GM23338 (cell line): ENCODE results near the gene SCYGR6. TPM values are rescaled to one million over a fixed set of nuclear protein-coding genes. Genes with fewer than 3 reads are reported as not detected.
"Not testable (repeated sequence)": the region's sequence is repeated elsewhere in the genome, so short reads cannot be mapped to it uniquely, and the experiment has no call there.

ENCODE experiments used
- ATAC-seq: fragments of 200-7000 bp; cut with Tn5 transposase; 3 replicates; pipeline ENCODE4 v1.9.1; 2020
- DNase-seq: peaks from one replicate; pipeline ENCODE4 v3.0.0-alpha.2; 2015; ENCODE audit warnings: low spot score
- H2AFZ ChIP-seq: fragments of 200-600 bp; sonication (generic); 2 replicates; pipeline ENCODE4 v1.8.0; 2016; ENCODE audit warnings: antibody characterized with exemption, mild to moderate bottlenecking, moderate library complexity
- H3F3A ChIP-seq: fragments of 200-600 bp; sonication (generic); replicated peaks from 2 replicates; pipeline ENCODE4 v1.8.0; 2017; ENCODE audit warnings: antibody characterized with exemption, mixed run types, low read depth
- H3K27ac ChIP-seq: fragments of 200-600 bp; sonication (generic); 2 replicates; pipeline ENCODE4 v1.6.1; 2016; ENCODE audit warnings: low read depth
- H3K27me3 ChIP-seq: fragments of 200-600 bp; sonication (generic); 2 replicates; pipeline ENCODE4 v1.8.0; 2016; ENCODE audit warnings: mild to moderate bottlenecking, mixed run types, moderate library complexity; ENCODE audit not compliant: insufficient read depth
- H3K36me3 ChIP-seq: fragments of 200-600 bp; sonication (generic); 2 replicates; pipeline ENCODE4 v1.8.0; 2016; ENCODE audit warnings: mild to moderate bottlenecking; ENCODE audit not compliant: insufficient read depth
- H3K4me1 ChIP-seq: fragments of 200-600 bp; sonication (generic); 2 replicates; pipeline ENCODE4 v1.8.0; 2016; ENCODE audit warnings: mild to moderate bottlenecking, moderate library complexity; ENCODE audit not compliant: insufficient read depth
- H3K4me2 ChIP-seq: fragments of 200-600 bp; sonication (generic); 2 replicates; pipeline ENCODE4 v1.7.1; 2017; ENCODE audit warnings: mixed run types
- H3K4me3 ChIP-seq: fragments of 200-600 bp; sonication (generic); 2 replicates; pipeline ENCODE4 v1.6.1; 2016; ENCODE audit warnings: mixed run types
- H3K79me2 ChIP-seq: fragments of 200-600 bp; sonication (generic); replicated peaks from 2 replicates; pipeline ENCODE4 v1.8.0; 2017; ENCODE audit warnings: mild to moderate bottlenecking; ENCODE audit not compliant: insufficient read depth
- H3K9me2 ChIP-seq: fragments of 200-600 bp; sonication (generic); 2 replicates; pipeline ENCODE4 v1.8.0; 2017; ENCODE audit not compliant: insufficient read depth
- H4K20me1 ChIP-seq: fragments of 200-600 bp; sonication (generic); replicated peaks from 2 replicates; pipeline ENCODE4 v1.8.0; 2017; ENCODE audit warnings: mild to moderate bottlenecking; ENCODE audit not compliant: insufficient read depth
- H3K27ac Mint-ChIP-seq: 2 replicates; pipeline ENCODE4 v1.8.0; 2020; ENCODE audit warnings: inconsistent platforms, mild to moderate bottlenecking, moderate library complexity, mixed read lengths
- H3K27me3 Mint-ChIP-seq: 3 replicates; pipeline ENCODE4 v1.8.0; 2022; ENCODE audit warnings: low read depth, mild to moderate bottlenecking, moderate library complexity, mixed read lengths, inconsistent platforms; ENCODE audit not compliant: insufficient read depth, poor library complexity
- H3K36me3 Mint-ChIP-seq: 3 replicates; pipeline ENCODE4 v1.8.0; 2021; ENCODE audit warnings: low read depth, mild to moderate bottlenecking, inconsistent platforms, moderate library complexity, mixed read lengths
- H3K4me1 Mint-ChIP-seq: 3 replicates; pipeline ENCODE4 v1.8.0; 2020; ENCODE audit warnings: mild to moderate bottlenecking, inconsistent platforms, mixed read lengths
- H3K4me3 Mint-ChIP-seq: 3 replicates; pipeline ENCODE4 v1.8.0; 2021; ENCODE audit warnings: moderate library complexity, mild to moderate bottlenecking, inconsistent platforms, mixed read lengths
- H3K9me3 Mint-ChIP-seq: 3 replicates; pipeline ENCODE4 v1.8.0; 2020; ENCODE audit warnings: moderate library complexity, mild to moderate bottlenecking, inconsistent platforms, mixed read lengths
- JUNB ChIP-seq: IDR thresholded peaks from one replicate; pipeline ENCODE4 v1.6.1; 2016; ENCODE audit warnings: antibody characterized with exemption; ENCODE audit not compliant: unreplicated experiment
- polyA plus RNA-seq: library from polyadenylated mRNA; unstranded; fragments of >200 nt; fragmentation: Nextera tagmentation; extraction: Ambion mirVana; gene quantifications from 2 replicates; pipeline ENCODE4 v1.2.1, GENCODE V29; 2016
- total RNA-seq: library from RNA; depleted of rRNA; stranded (reverse); fragments of >200 nt; shearing (Covaris generic); gene quantifications from 2 replicates; pipeline ENCODE4 v1.2.3, GENCODE V29; 2014
- TF ChIP-seq, protein P1 (sequence below), 2 experiments: fragments of 200-600 bp in 1 of 2; sonication (generic) in 1 of 2; conservative IDR thresholded peaks; 2 replicates each; pipeline versions ENCODE4 v1.5.1 to v1.6.1; 2016 to 2017; ENCODE audit warnings: antibody characterized with exemption in 2 of 2, low read depth in 2 of 2, mild to moderate bottlenecking in 2 of 2, moderate library complexity in 1 of 2
- TF ChIP-seq, protein P2 (sequence below): IDR thresholded peaks from 2 replicates; pipeline ENCODE4 v1.6.1; 2016; ENCODE audit warnings: antibody characterized with exemption
- TF ChIP-seq, protein P3 (sequence below): fragments of 250-450 bp; sonication (Bioruptor Pico); IDR thresholded peaks from 2 replicates; pipeline ENCODE4 v1.5.0; 2020; ENCODE audit warnings: mild to moderate bottlenecking, moderate library complexity

Gene SCYGR6
- total and polyA plus RNA-seq, 2 experiments from 2014 or later, result not detected

DNA sequence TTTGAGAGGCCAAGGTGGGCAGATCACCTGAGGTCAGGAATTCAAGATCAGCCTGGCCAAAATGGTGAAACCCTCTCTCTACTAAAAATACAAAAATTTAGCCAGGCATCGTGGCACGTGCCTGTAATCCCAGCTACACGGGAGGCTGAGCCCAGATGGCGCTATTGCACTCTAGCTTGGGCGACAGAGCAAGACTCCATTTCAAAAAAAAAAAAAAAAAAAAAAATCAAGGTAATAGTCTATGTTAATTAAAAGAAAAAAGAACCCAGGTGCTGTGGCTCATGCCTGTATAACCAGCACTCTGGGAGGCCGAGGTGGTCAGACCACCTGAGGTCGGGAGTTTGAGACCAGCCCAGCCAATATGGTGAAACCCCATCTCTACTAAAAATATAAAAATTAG lies 16.1 kb upstream of the SCYGR6 start:
- H3K27me3 Mint-ChIP-seq, H3K4me1 Mint-ChIP-seq, H3K27me3 ChIP-seq, H3K4me2 ChIP-seq, H3K9me2 ChIP-seq, H3K36me3 Mint-ChIP-seq, H4K20me1 ChIP-seq, H3K79me2 ChIP-seq, ATAC-seq, H3F3A ChIP-seq, H3K4me3 Mint-ChIP-seq, H3K36me3 ChIP-seq, H3K27ac ChIP-seq, H3K9me3 Mint-ChIP-seq, H3K4me1 ChIP-seq, H3K27ac Mint-ChIP-seq, H3K4me3 ChIP-seq: not testable (repeated sequence)
- DNase-seq, result peak; percentile 74
- TF ChIP-seq, protein P1, sequence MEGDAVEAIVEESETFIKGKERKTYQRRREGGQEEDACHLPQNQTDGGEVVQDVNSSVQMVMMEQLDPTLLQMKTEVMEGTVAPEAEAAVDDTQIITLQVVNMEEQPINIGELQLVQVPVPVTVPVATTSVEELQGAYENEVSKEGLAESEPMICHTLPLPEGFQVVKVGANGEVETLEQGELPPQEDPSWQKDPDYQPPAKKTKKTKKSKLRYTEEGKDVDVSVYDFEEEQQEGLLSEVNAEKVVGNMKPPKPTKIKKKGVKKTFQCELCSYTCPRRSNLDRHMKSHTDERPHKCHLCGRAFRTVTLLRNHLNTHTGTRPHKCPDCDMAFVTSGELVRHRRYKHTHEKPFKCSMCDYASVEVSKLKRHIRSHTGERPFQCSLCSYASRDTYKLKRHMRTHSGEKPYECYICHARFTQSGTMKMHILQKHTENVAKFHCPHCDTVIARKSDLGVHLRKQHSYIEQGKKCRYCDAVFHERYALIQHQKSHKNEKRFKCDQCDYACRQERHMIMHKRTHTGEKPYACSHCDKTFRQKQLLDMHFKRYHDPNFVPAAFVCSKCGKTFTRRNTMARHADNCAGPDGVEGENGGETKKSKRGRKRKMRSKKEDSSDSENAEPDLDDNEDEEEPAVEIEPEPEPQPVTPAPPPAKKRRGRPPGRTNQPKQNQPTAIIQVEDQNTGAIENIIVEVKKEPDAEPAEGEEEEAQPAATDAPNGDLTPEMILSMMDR (conservative IDR thresholded peaks at IDR 0.05; ENCODE audit: low read depth in 2 of 2), result peak; percentile 65 to 74
- peak overlapping the region; percentile 57; the same call in 1 of the 2 replicates for H2AFZ ChIP-seq

DNA sequence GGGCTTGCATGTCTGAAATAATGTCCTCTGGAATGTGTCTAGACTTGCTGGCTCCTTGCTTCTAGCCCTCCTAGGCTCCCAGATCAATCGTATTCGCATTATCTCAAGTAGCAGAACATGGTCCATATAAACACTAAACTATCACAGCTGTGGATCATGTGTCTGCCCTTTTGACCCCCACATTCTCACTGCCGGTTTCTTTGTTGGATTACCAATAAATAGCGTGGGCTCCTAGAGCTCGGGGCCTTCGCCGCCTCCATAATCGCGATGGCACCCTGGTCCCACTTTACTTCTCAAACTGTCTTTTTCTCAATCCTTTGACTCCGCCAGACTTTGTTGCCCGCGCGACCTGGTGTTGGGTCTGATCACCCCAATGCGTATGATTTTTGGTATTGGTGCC lies 14.8 kb upstream of the SCYGR6 start:
- no peak for TF ChIP-seq JUNB
- TF ChIP-seq, protein P2, sequence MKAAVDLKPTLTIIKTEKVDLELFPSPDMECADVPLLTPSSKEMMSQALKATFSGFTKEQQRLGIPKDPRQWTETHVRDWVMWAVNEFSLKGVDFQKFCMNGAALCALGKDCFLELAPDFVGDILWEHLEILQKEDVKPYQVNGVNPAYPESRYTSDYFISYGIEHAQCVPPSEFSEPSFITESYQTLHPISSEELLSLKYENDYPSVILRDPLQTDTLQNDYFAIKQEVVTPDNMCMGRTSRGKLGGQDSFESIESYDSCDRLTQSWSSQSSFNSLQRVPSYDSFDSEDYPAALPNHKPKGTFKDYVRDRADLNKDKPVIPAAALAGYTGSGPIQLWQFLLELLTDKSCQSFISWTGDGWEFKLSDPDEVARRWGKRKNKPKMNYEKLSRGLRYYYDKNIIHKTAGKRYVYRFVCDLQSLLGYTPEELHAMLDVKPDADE, result no peak
- no peak overlapping the region for H3K4me3 Mint-ChIP-seq
- no peaks in the 10 kb centered on the region for H4K20me1 ChIP-seq
- no peaks in the 10 kb centered on the region for H3K9me2 ChIP-seq
- no peaks in the 10 kb centered on the region for H3F3A ChIP-seq
- H3K4me1 Mint-ChIP-seq, result 0 out of 3 replicates have a peak, but pooled peaks cover 2% of the 10 kb centered on the region
- no peaks in the 10 kb centered on the region for H3K79me2 ChIP-seq
- no peak overlapping the region for H2AFZ ChIP-seq
- H3K27me3 ChIP-seq, result no peaks in the 10 kb centered on the region
- no peaks in the 10 kb centered on the region for H3K36me3 ChIP-seq
- H3K27ac ChIP-seq, result no peak overlapping the region
- peaks cover 9% of the 10 kb centered on the region for H3K27me3 Mint-ChIP-seq
- H3K36me3 Mint-ChIP-seq, result no peaks in the 10 kb centered on the region
- H3K4me2 ChIP-seq, result no peak overlapping the region
- ATAC-seq (no peak), DNase-seq (no peak)
- no peak overlapping the region for H3K27ac Mint-ChIP-seq
- no peaks in the 10 kb centered on the region; the same call in 2 of the 3 replicates for H3K9me3 Mint-ChIP-seq
- H3K4me3 ChIP-seq, result no peak overlapping the region
- no peaks in the 10 kb centered on the region for H3K4me1 ChIP-seq

DNA sequence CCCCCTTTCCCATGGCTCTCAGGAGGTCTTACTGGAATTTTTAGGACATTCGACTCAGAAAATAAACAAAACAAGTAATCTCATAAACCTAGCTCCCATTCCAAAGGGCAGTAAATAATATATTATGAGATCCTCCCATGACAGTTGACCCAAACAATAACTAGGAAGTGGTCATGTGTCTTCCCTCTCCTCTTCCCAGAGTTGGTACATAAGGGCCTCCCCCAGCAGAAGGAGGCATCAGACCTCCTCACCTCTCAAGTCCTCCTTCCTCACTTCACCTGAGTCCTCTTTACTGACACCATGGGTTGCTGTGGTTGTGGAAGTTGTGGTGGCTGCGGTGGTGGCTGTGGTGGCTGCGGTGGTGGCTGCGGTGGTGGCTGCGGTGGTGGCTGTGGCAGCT lies 3.5 kb upstream of the SCYGR6 start, which contains the start of gene SCYGR7:
Gene SCYGR7 (plus strand): TSS at position 301 of the 400 bp plus-strand sequence. CDS start 0 bp downstream, at position 301.
- Histone ChIP-seq H3K79me2 (no peaks in the 10 kb centered on the region), H4K20me1 (no peaks in the 10 kb centered on the region), H3K4me1 (no peaks in the 10 kb centered on the region), H3K36me3 (no peaks in the 10 kb centered on the region), H3K27ac (no peak within 1 kb of the TSS), H3K27me3 (no peaks in the 10 kb centered on the region), H2AFZ (no peak within 1 kb of the TSS), H3K4me2 (no peak within 1 kb of the TSS), H3K4me3 (no peak within 1 kb of the TSS), H3K9me2 (no peaks in the 10 kb centered on the region), H3F3A (no peaks in the 10 kb centered on the region)
- Mint-ChIP-seq H3K9me3 (no peaks in the 10 kb centered on the region), H3K4me3 (no peak within 1 kb of the TSS), H3K27ac (no peak within 1 kb of the TSS), H3K27me3 (no peaks in the 10 kb centered on the region), H3K4me1 (no peaks in the 10 kb centered on the region; the same call in 2 of the 3 replicates), H3K36me3 (no peaks in the 10 kb centered on the region)
- no peak for ATAC-seq
- DNase-seq, result no peak
- TF ChIP-seq, protein P1 (conservative IDR thresholded peaks at IDR 0.05; ENCODE audit: low read depth in 2 of 2), result no peak
- TF ChIP-seq JUNB, result no peak
- TF ChIP-seq, protein P3, sequence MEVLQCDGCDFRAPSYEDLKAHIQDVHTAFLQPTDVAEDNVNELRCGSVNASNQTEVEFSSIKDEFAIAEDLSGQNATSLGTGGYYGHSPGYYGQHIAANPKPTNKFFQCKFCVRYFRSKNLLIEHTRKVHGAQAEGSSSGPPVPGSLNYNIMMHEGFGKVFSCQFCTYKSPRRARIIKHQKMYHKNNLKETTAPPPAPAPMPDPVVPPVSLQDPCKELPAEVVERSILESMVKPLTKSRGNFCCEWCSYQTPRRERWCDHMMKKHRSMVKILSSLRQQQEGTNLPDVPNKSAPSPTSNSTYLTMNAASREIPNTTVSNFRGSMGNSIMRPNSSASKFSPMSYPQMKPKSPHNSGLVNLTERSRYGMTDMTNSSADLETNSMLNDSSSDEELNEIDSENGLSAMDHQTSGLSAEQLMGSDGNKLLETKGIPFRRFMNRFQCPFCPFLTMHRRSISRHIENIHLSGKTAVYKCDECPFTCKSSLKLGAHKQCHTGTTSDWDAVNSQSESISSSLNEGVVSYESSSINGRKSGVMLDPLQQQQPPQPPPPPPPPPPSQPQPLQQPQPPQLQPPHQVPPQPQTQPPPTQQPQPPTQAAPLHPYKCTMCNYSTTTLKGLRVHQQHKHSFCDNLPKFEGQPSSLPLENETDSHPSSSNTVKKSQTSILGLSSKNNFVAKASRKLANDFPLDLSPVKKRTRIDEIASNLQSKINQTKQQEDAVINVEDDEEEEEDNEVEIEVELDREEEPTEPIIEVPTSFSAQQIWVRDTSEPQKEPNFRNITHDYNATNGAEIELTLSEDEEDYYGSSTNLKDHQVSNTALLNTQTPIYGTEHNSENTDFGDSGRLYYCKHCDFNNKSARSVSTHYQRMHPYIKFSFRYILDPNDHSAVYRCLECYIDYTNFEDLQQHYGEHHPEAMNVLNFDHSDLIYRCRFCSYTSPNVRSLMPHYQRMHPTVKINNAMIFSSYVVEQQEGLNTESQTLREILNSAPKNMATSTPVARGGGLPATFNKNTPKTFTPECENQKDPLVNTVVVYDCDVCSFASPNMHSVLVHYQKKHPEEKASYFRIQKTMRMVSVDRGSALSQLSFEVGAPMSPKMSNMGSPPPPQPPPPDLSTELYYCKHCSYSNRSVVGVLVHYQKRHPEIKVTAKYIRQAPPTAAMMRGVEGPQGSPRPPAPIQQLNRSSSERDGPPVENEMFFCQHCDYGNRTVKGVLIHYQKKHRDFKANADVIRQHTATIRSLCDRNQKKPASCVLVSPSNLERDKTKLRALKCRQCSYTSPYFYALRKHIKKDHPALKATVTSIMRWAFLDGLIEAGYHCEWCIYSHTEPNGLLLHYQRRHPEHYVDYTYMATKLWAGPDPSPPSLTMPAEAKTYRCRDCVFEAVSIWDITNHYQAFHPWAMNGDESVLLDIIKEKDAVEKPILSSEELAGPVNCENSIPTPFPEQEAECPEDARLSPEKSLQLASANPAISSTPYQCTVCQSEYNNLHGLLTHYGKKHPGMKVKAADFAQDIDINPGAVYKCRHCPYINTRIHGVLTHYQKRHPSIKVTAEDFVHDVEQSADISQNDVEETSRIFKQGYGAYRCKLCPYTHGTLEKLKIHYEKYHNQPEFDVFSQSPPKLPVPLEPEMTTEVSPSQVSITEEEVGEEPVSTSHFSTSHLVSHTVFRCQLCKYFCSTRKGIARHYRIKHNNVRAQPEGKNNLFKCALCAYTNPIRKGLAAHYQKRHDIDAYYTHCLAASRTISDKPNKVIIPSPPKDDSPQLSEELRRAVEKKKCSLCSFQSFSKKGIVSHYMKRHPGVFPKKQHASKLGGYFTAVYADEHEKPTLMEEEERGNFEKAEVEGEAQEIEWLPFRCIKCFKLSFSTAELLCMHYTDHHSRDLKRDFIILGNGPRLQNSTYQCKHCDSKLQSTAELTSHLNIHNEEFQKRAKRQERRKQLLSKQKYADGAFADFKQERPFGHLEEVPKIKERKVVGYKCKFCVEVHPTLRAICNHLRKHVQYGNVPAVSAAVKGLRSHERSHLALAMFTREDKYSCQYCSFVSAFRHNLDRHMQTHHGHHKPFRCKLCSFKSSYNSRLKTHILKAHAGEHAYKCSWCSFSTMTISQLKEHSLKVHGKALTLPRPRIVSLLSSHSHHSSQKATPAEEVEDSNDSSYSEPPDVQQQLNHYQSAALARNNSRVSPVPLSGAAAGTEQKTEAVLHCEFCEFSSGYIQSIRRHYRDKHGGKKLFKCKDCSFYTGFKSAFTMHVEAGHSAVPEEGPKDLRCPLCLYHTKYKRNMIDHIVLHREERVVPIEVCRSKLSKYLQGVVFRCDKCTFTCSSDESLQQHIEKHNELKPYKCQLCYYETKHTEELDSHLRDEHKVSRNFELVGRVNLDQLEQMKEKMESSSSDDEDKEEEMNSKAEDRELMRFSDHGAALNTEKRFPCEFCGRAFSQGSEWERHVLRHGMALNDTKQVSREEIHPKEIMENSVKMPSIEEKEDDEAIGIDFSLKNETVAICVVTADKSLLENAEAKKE (CRISPR knock-in tag), result no peak
